Ectodermal cell (in vitro differentiated cells): ENCODE results near the gene AZIN2.
"Not testable (repeated sequence)": the region's sequence is repeated elsewhere in the genome, so short reads cannot be mapped to it uniquely, and the experiment has no call there.

Experiments
- H3K27ac ChIP-seq: 2 replicates; pipeline ENCODE4 v1.7.0; 2013; ENCODE audit warnings: mild to moderate bottlenecking, low read depth, low read length; ENCODE audit not compliant: insufficient read depth, poor library complexity, severe bottlenecking
- H3K27me3 ChIP-seq: 2 replicates; pipeline ENCODE4 v1.7.0; 2013; ENCODE audit warnings: mild to moderate bottlenecking, low read length; ENCODE audit not compliant: insufficient read depth, control insufficient read depth, poor library complexity, severe bottlenecking
- H3K36me3 ChIP-seq: one replicate; pipeline ENCODE4 v1.7.0; 2013; ENCODE audit warnings: low read length; ENCODE audit not compliant: control insufficient read depth, insufficient read depth
- H3K4me1 ChIP-seq: one replicate; pipeline ENCODE4 v1.7.0; 2013; ENCODE audit warnings: low read length; ENCODE audit not compliant: control insufficient read depth, insufficient read depth
- H3K4me3 ChIP-seq: 2 replicates; pipeline ENCODE4 v1.7.0; 2013; ENCODE audit warnings: low read depth, low read length, control low read depth; ENCODE audit not compliant: insufficient read depth
- H3K9me3 ChIP-seq: 2 replicates; pipeline ENCODE4 v1.7.0; 2013; ENCODE audit warnings: mild to moderate bottlenecking, low read length, moderate library complexity; ENCODE audit not compliant: control insufficient read depth
- WGBS, 2 experiments: methylation state at CpG; one replicate each; pipeline ENCODE4 v1.1.7; 2013; ENCODE audit warnings: missing lambda C conversion rate in 2 of 2; 5-methylcytosine and 5-hydroxymethylcytosine counted together

The AZIN2 gene

GRCh38 chr1:33126411-33127000 lies 45.6 kb downstream of the AZIN2 start:
- 77 to 83% methylated on average over 9 of the region's 9 CpGs for WGBS, 2 experiments
- Histone ChIP-seq H3K27me3 (peaks cover 3% of the 10 kb centered on the region), H3K36me3 (no peaks in the 10 kb centered on the region), H3K27ac (no peak overlapping the region), H3K4me1 (no peaks in the 10 kb centered on the region), H3K4me3 (peak overlapping the region; percentile 55), H3K9me3 (no peaks in the 10 kb centered on the region)

DNA sequence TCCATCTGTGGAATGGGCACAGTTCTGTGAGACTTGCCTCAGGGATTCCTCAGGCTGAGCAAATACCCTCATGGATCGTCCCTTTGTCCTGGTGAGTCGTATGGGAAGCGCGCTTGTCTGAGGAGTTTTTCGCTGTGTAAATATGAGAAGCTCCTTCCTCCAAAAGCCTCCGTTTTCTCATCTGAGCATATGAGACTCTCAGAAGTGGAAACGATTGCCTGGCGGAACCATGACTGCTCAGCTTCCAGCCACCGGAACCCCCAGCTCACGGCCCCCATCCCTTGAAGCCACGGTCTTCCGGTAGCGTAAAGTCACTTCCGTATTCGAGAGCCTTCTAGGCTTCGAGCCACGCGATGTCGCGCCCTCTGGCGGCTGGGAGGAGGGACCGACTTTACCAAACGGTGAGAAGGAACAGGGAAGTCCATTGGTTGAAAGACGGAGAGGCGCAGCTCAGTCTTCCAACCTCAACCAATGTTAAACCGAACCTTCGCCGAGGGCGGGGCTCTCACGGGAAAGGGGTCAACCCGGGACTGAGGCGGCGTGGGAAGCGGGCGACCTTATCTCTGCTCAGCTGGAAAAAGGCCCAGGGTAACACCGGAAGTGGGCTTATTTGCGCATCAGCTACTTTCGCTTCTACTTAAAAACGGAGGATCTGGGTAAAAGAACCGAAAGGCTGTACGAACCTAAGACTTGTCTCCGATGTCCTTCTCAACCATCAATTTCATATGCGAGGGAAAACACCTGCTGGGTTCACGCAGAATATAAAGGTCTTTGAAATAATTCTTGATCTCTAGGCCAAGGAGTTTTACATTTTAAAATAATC lies 46.3 kb downstream of the AZIN2 start:
- Histone ChIP-seq H3K36me3 (no peaks in the 10 kb centered on the region), H3K27ac (no peak overlapping the region), H3K4me1 (no peaks in the 10 kb centered on the region), H3K27me3 (peaks cover 3% of the 10 kb centered on the region), H3K4me3 (peak overlapping the region; percentile 55), H3K9me3 (no peaks in the 10 kb centered on the region)
- WGBS, 2 experiments = 61 to 64% methylated on average over 44 of the region's 44 CpGs

- 90 to 93% methylated on average over 4 of the region's 4 CpGs for WGBS, 2 experiments
- Histone ChIP-seq H3K4me1 (no peaks in the 10 kb centered on the region), H3K27ac (no peak overlapping the region), H3K27me3 (peaks cover 3% of the 10 kb centered on the region), H3K9me3 (no peaks in the 10 kb centered on the region), H3K36me3 (no peaks in the 10 kb centered on the region), H3K4me3 (no peak overlapping the region)
These were observed 47.8 kb downstream of the AZIN2 start for GRCh38 chr1:33128781-33129180.

DNA sequence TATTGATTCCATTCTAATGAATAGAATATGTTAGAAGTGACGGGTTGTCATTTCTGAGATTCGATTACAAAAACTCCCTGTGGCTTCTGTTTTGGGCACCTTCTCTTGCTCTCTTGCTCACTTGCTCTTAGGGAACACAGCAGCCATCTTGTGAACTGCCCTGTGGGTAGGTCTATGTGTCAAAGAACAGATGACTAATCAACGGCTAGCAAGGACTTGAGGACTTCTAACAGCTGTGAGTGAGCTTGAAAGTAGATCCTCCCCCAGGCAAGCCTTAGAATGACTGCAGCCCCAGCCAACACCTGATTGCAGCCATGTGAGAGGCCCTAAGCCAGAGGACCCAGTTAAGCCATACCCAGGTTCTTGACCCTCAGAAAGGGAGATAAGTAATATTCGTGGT lies 49.3 kb downstream of the AZIN2 start:
- WGBS, 2 experiments = 89 to 94% methylated on average over 4 of the region's 4 CpGs

GRCh38 chr1:33131191-33131590 lies 50.2 kb downstream of the AZIN2 start:
- WGBS, 2 experiments = 79 to 94% methylated on average over 1 of the region's 2 CpGs
- H3K9me3 ChIP-seq = no peaks in the 10 kb centered on the region
- no peak overlapping the region for H3K4me3 ChIP-seq
- H3K4me1 ChIP-seq = no peaks in the 10 kb centered on the region
- peaks cover 3% of the 10 kb centered on the region for H3K27me3 ChIP-seq
- no peaks in the 10 kb centered on the region for H3K36me3 ChIP-seq
- no peak overlapping the region for H3K27ac ChIP-seq

More for the DNA sequence above, 49.3 kb downstream of the AZIN2 start:
- H3K27me3 ChIP-seq = peaks cover 3% of the 10 kb centered on the region
- no peaks in the 10 kb centered on the region for H3K9me3 ChIP-seq
- H3K36me3 ChIP-seq = no peaks in the 10 kb centered on the region
- H3K4me3 ChIP-seq = no peak overlapping the region
- H3K27ac ChIP-seq = no peak overlapping the region
- no peaks in the 10 kb centered on the region for H3K4me1 ChIP-seq

GRCh38 chr1:33132549-33132948 lies 51.6 kb downstream of the AZIN2 start:
- peaks cover 3% of the 10 kb centered on the region for H3K27me3 ChIP-seq
- H3K4me3 ChIP-seq = no peak overlapping the region
- no peak overlapping the region for H3K27ac ChIP-seq
- 81 to 97% methylated on average over 2 of the region's 2 CpGs for WGBS, 2 experiments
- no peaks in the 10 kb centered on the region for H3K9me3 ChIP-seq
- no peaks in the 10 kb centered on the region for H3K4me1 ChIP-seq
- no peaks in the 10 kb centered on the region for H3K36me3 ChIP-seq

- Histone ChIP-seq H3K4me3 (no peak overlapping the region), H3K27me3 (peaks cover 3% of the 10 kb centered on the region), H3K27ac (no peak overlapping the region), H3K36me3 (no peaks in the 10 kb centered on the region), H3K4me1 (no peaks in the 10 kb centered on the region), H3K9me3 (no peaks in the 10 kb centered on the region)
- WGBS, 2 experiments = 90 to 91% methylated on average over 10 of the region's 10 CpGs
These were observed 52.6 kb downstream of the AZIN2 start for GRCh38 chr1:33133478-33134105.

DNA sequence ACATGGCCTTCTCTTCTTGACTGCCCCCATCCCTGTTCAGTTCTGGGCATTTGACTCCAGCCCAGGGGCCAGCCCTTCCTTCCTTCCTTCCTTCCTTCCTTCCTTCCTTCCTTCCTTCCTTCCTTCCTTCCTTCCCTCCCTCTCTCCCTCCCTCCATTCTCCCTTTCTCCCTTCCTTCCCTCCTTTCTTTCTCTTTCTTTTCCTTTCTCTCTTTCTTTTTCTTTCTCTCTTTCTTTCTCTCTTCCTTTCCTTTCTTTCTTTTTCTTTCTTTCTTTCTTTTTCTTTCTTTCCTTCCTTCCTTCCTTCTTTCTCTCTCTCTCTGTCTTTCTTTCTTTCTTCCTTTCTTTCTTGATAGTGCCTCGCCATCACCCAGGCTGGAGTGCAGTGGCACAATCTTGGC lies 55.1 kb downstream of the AZIN2 start:
- H3K27ac ChIP-seq, H3K9me3 ChIP-seq, H3K36me3 ChIP-seq, H3K4me1 ChIP-seq, H3K27me3 ChIP-seq, H3K4me3 ChIP-seq: not testable (repeated sequence)
- WGBS, 2 experiments = 90 to 91% methylated on average over 1 of the region's 1 CpG

DNA sequence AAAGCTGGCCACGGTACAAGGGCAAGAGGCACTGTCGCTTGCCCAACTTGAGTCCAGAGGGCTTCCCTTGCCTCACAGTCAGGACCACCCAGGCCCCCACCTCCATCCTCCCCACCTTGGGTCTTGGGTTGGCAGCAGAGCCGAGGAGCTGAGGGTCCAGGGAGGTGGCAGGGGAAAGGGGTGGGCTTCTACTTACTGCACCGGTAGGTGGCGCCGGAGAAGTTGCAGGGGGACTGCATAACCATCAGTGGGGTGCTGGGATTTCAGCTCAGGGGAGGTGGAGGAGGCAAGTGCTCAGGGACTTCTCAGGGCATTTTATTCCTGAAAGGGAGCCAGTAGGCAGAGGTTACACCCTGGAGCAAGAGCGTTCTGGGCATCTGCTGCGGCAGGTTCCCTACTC lies 56.8 kb downstream of the AZIN2 start:
- Histone ChIP-seq H3K36me3 (no peaks in the 10 kb centered on the region), H3K27me3 (no peaks in the 10 kb centered on the region), H3K4me1 (peaks cover 5% of the 10 kb centered on the region), H3K27ac (no peak overlapping the region), H3K9me3 (no peaks in the 10 kb centered on the region), H3K4me3 (no peak overlapping the region)
- WGBS, 2 experiments = 31 to 36% methylated on average over 8 of the region's 8 CpGs
